ENCODE results near the gene SH3PXD2B.

DNA sequence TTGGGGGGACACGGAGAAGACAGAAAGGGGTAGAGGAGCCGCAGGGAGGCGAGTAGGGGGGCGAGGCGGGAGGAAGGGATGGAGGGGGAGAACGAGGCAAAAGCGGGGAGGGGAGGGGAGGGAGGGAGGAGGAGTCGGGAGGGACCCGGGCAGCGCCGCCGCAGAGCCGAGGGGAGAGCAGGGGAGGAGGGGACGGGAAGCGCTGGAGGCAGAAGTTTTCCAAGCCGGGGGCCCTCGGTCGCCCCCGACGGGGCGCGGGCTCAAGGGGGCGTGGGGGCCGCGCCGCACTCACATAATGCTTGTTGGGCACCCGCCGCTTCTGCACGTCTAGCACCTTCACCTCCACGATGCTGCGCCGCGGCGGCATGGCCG lies 353 bp downstream of the SH3PXD2B start:
- TF ChIP-seq CTCF (IDR thresholded peaks at IDR 0.05; ENCODE audit: insufficient read depth, low read length) (no peak), REST (IDR thresholded peaks at IDR 0.05; ENCODE audit: insufficient replicate concordance, low read depth) (no peak), SPI1 (IDR thresholded peaks at IDR 0.05; ENCODE audit: borderline replicate concordance, low read depth) (no peak), POLR2AphosphoS5 (IDR thresholded peaks at IDR 0.05; ENCODE audit: low read depth) (no peak)
